Calu3 (cell line): ENCODE data around the gene ARHGEF38. TPM values are rescaled to one million over a fixed set of nuclear protein-coding genes. Genes with fewer than 3 reads are reported as not detected.

ENCODE experiments used
- BruUV-seq: library from RNA; stranded (reverse); fragments of 400-500 nt; replicated peaks from 2 replicates; lab custom pipeline; 2021; lab: Mats Ljungman, UMichigan
- CTCF ChIA-PET: fragments of 300-600 bp; sonication (Branson Sonifier 250); formaldehyde crosslinking; loops from one replicate; lab custom pipeline; 2022; ENCODE audit warnings: antibody characterized with exemption; lab: Charles Lee
- DNase-seq: peaks from one replicate; pipeline ENCODE4 v3.0.0; 2022
- H3K27ac Mint-ChIP-seq: one replicate; pipeline ENCODE4 v1.8.0; 2022; ENCODE audit warnings: mixed read lengths; ENCODE audit not compliant: unreplicated experiment
- H3K27me3 Mint-ChIP-seq: one replicate; pipeline ENCODE4 v1.8.0; 2022; ENCODE audit warnings: mixed read lengths; ENCODE audit not compliant: unreplicated experiment
- H3K36me3 Mint-ChIP-seq: one replicate; pipeline ENCODE4 v1.8.0; 2022; ENCODE audit warnings: mild to moderate bottlenecking, moderate library complexity, mixed read lengths; ENCODE audit not compliant: insufficient read depth, unreplicated experiment
- H3K4me1 Mint-ChIP-seq: one replicate; pipeline ENCODE4 v1.8.0; 2022; ENCODE audit warnings: mild to moderate bottlenecking, low read depth, mixed read lengths; ENCODE audit not compliant: unreplicated experiment
- H3K4me3 Mint-ChIP-seq: one replicate; pipeline ENCODE4 v1.8.0; 2022; ENCODE audit warnings: mild to moderate bottlenecking, low read depth, moderate library complexity, mixed read lengths; ENCODE audit not compliant: unreplicated experiment
- H3K9me3 Mint-ChIP-seq: one replicate; pipeline ENCODE4 v1.8.0; 2022; ENCODE audit warnings: low read depth, mixed read lengths; ENCODE audit not compliant: unreplicated experiment
- intact Hi-C: fragments of 100-400 bp; cut with micrococcal nuclease; formaldehyde crosslinking; loops from one replicate; pipeline ENCODE4 v1.10.0; 2022; ENCODE audit not compliant: unreplicated experiment
- total RNA-seq: library from RNA; stranded (reverse); gene quantifications from 2 replicates; pipeline ENCODE4 v1.2.3, GENCODE V29; 2022
- TF ChIP-seq, protein P1 (sequence below): fragments of 200-600 bp; IDR thresholded peaks from one replicate; pipeline ENCODE4 v1.8.0; 2022; ENCODE audit warnings: antibody characterized with exemption; ENCODE audit not compliant: unreplicated experiment

The ARHGEF38 gene
- total RNA-seq, 1 experiment from 2014 or later: 16.6 TPM

DNA sequence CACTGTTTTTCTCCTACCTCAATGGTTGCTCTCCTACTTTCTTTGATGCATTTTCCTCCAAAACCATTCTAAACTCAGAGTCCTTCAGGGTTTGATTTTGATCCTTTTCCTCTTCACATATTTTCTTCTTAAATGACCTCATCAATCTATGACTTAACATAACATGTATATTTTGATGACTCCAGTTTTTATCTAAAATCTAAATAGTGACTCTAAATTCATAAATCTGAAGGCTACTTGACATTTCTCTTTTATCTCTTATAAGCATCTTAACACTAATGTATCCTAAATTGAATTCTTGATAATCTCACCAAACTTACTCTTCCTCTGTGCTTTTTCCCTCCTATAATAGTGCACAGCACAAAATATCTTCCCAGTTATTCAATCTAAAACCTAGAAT lies 4.7 kb upstream of the ARHGEF38 start:
- TF ChIP-seq, protein P1, sequence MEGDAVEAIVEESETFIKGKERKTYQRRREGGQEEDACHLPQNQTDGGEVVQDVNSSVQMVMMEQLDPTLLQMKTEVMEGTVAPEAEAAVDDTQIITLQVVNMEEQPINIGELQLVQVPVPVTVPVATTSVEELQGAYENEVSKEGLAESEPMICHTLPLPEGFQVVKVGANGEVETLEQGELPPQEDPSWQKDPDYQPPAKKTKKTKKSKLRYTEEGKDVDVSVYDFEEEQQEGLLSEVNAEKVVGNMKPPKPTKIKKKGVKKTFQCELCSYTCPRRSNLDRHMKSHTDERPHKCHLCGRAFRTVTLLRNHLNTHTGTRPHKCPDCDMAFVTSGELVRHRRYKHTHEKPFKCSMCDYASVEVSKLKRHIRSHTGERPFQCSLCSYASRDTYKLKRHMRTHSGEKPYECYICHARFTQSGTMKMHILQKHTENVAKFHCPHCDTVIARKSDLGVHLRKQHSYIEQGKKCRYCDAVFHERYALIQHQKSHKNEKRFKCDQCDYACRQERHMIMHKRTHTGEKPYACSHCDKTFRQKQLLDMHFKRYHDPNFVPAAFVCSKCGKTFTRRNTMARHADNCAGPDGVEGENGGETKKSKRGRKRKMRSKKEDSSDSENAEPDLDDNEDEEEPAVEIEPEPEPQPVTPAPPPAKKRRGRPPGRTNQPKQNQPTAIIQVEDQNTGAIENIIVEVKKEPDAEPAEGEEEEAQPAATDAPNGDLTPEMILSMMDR: no peak
- CTCF ChIA-PET: no interaction called here
- H3K27ac Mint-ChIP-seq: peak overlapping the region; percentile 28
- no peak overlapping the region for H3K4me3 Mint-ChIP-seq
- intact Hi-C loops: no loop called here
- BruUV-seq: no TSS peak
- H3K36me3 Mint-ChIP-seq: peaks cover 15% of the 10 kb centered on the region
- no peaks in the 10 kb centered on the region for H3K27me3 Mint-ChIP-seq
- no peak for DNase-seq
- peaks cover 46% of the 10 kb centered on the region for H3K4me1 Mint-ChIP-seq
- no peaks in the 10 kb centered on the region for H3K9me3 Mint-ChIP-seq

DNA sequence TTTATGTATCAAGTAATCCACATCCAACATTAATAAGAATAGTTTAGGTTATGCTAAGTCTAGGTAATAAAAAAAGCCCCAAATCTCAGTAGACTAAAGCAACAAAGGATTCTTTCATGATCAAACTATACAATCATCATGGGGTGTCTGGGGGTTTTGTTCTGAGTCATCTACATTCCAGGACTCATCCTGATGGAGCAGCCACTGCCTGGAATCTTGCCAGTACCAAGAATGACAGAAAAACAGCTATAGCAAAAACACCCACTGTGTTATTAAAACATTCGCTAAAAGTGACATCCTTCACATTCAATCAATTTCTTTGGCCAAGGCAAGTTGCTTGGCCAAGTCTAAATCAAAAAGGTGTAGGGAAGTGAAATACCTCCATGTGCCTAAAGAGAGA lies 3.9 kb upstream of the ARHGEF38 start:
- intact Hi-C loops: no loop called here
- H3K4me3 Mint-ChIP-seq: no peak overlapping the region
- peak overlapping the region; percentile 28 for H3K27ac Mint-ChIP-seq

DNA sequence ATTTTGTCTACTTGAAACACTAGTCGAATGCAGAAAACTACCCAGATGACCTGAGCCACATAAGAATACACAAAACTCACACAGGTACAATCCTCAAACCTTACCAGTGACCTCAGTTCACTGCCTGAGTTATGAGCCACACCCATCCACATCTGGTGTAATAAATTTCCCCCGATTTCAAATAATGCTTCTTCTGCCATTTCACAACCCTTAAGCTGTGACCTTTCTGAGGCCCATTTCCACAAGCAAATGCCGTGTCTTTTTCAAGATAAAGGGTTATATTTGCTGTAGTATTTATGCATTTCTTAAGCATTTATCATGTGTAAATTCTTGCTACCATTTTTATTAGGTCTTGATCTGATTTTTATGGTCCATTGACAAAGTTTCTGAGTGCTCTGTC lies 1.8 kb upstream of the ARHGEF38 start:
- no TSS peak for BruUV-seq
- TF ChIP-seq, protein P1: no peak
- no peak for DNase-seq

More for the DNA sequence above, 3.9 kb upstream of the ARHGEF38 start:
- Mint-ChIP-seq H3K9me3 (no peaks in the 10 kb centered on the region), H3K36me3 (peaks cover 22% of the 10 kb centered on the region), H3K27me3 (no peaks in the 10 kb centered on the region), H3K4me1 (peaks cover 46% of the 10 kb centered on the region)
- CTCF ChIA-PET: no interaction called here
- DNase-seq: no peak
- TF ChIP-seq, protein P1: no peak
- BruUV-seq: no TSS peak

DNA sequence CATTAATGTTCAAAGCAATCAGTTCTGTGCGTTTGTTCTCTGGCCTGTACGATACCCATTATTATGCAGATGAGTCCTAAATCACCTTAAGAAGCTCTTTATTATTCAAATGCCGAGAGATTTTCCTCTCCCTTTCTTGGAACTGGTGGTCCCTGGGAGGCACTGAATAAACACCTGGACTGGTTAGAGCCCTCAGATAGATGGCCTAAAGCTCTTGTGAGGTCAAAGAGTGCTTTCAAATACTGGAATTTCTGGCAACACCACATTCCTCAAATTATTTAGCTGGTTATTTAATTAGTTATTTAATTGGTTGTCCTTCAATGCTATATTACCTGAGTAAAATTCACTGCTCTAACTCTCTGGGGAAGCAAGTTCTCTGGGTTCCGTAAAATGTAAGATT lies 3.0 kb downstream of the ARHGEF38 start:
- CTCF ChIA-PET: no interaction called here
- DNase-seq: no peak

More for the DNA sequence above, 1.8 kb upstream of the ARHGEF38 start:
- Mint-ChIP-seq H3K9me3 (no peaks in the 10 kb centered on the region), H3K27ac (peak overlapping the region; percentile 30), H3K36me3 (peaks cover 41% of the 10 kb centered on the region), H3K4me3 (no peak overlapping the region), H3K27me3 (no peaks in the 10 kb centered on the region), H3K4me1 (peaks cover 31% of the 10 kb centered on the region)
- CTCF ChIA-PET: no interaction called here
- intact Hi-C loops: loop anchor here (10.0 kb wide), 1 partner anchor 114 kb away; no protein-coding TSS in a partner anchor

More for the DNA sequence above, 3.0 kb downstream of the ARHGEF38 start:
- H3K36me3 Mint-ChIP-seq: peaks cover 49% of the 10 kb centered on the region
- H3K4me3 Mint-ChIP-seq: peak overlapping the region; percentile 76
- TF ChIP-seq, protein P1: no peak
- H3K27ac Mint-ChIP-seq: peak overlapping the region; percentile 91
- intact Hi-C loops: loop anchor here (5.0 to 10.0 kb wide), 3 partner anchors 33 to 109 kb away; no protein-coding TSS in a partner anchor
- no TSS peak for BruUV-seq
- H3K4me1 Mint-ChIP-seq: peaks cover 51% of the 10 kb centered on the region
- H3K9me3 Mint-ChIP-seq: no peaks in the 10 kb centered on the region
- no peaks in the 10 kb centered on the region for H3K27me3 Mint-ChIP-seq
